Transverse colon (tissue), 4 donors: ENCODE results near the gene CHD2. TPM values are rescaled to one million over a fixed set of nuclear protein-coding genes. Genes with fewer than 3 reads are reported as not detected.

Experiments
- DNase-seq: peaks from one replicate; pipeline ENCODE4 v3.0.0-alpha.2; 2019
- H3K27ac ChIP-seq, 4 donors: fragments of 200-600 bp; sonication (generic); 2 replicates each; pipeline ENCODE4 v1.5.1; 2016 to 2018; ENCODE audit warnings: inconsistent platforms in 4 of 4
- H3K27me3 ChIP-seq: fragments of 200-600 bp; sonication (generic); 2 replicates; pipeline ENCODE4 v1.5.1; 2017; ENCODE audit warnings: inconsistent platforms
- H3K36me3 ChIP-seq, 4 donors: fragments of 200-600 bp; sonication (generic); 2 replicates each; pipeline ENCODE4 v1.5.1; 2017 to 2019; ENCODE audit warnings: inconsistent platforms in 4 of 4
- H3K4me1 ChIP-seq, 4 donors: fragments of 200-600 bp; sonication (generic); 2 replicates each; pipeline ENCODE4 v1.5.1; 2017 to 2020; ENCODE audit warnings: inconsistent platforms in 4 of 4
- H3K4me3 ChIP-seq, 4 donors: fragments of 200-600 bp; sonication (generic); 1 replicate in 1 of 4; 2 replicates in 3 of 4; pipeline versions ENCODE4 v1.5.1 to v1.6.1; 2017 to 2019; ENCODE audit warnings: inconsistent platforms in 4 of 4
- H3K9me3 ChIP-seq, 2 donors: fragments of 200-600 bp; sonication (generic); 2 replicates each; pipeline ENCODE4 v1.5.1; 2017 to 2019; ENCODE audit warnings: inconsistent platforms in 2 of 2
- CTCF ChIP-seq, 5 experiments: fragments of 200-600 bp in 3 of 5; fragments of 450-650 bp in 2 of 5; sonication (generic) in 3 of 5; IDR thresholded peaks; 1 replicate in 2 of 5; 2 replicates in 3 of 5; pipeline ENCODE4 v1.5.1; 2016 to 2017; ENCODE audit warnings: antibody characterized with exemption in 5 of 5, inconsistent platforms in 3 of 5, mild to moderate bottlenecking in 2 of 5, moderate library complexity in 1 of 5
- EP300 ChIP-seq: sonication (generic); formaldehyde crosslinking; IDR thresholded peaks from one replicate; pipeline ENCODE4 v1.6.1; 2017; ENCODE audit warnings: antibody characterized with exemption, low read depth
- POLR2A ChIP-seq: fragments of 450-650 bp; IDR thresholded peaks from one replicate; pipeline ENCODE4 v1.6.1; 2016; ENCODE audit warnings: antibody characterized with exemption, mild to moderate bottlenecking, moderate library complexity
- POLR2AphosphoS5 ChIP-seq, 3 donors: sonication (generic); formaldehyde crosslinking; IDR thresholded peaks; one replicate each; pipeline ENCODE4 v1.6.1; 2016; ENCODE audit warnings: antibody characterized with exemption in 3 of 3
- WGBS, 2 donors: methylation state at CpG; one replicate each; pipeline ENCODE4 v1.1.5; 2018; ENCODE audit warnings: low coverage in 1 of 2; 5-methylcytosine and 5-hydroxymethylcytosine counted together
- in situ Hi-C, 4 donors: fragments of 200-750 bp; cut with MboI; loops; one replicate each; pipeline versions ENCODE4 v1.15.0 to v1.15.1; 2017; ENCODE audit warnings: low sequenced_read_pairs in 3 of 4, low pct_ligation_motif_present in 1 of 4, low pct_unique_long_range_greater_than_20kb in 1 of 4
- intact Hi-C: fragments of 100-400 bp; cut with DNase I; formaldehyde crosslinking; loops from one replicate; pipeline ENCODE4 v1.15.1; 2023; ENCODE audit warnings: low total_unique reads
- total RNA-seq, 4 donors: library from RNA; depleted of rRNA; stranded (reverse); fragments of >200 nt; gene quantifications; one replicate each; pipeline ENCODE4 v1.1.0, GENCODE V29; 2016

The CHD2 gene
- total RNA-seq, 4 donors from 2014 or later, result 90.5 to 190 (median 138) TPM

GRCh38 chr15:93027413-93027812 is 127.3 kb downstream of the CHD2 start:
- intact Hi-C loops, result loop anchor here (10.0 kb wide), 1 partner anchor 233 kb away; no protein-coding TSS in a partner anchor

GRCh38 chr15:93028111-93028631 is 128.0 kb downstream of the CHD2 start:
- peaks cover 0 to 26% (median 4%) of the 10 kb centered on the region in 4 donors for H3K36me3 ChIP-seq
- H3K9me3 ChIP-seq, result no peaks in the 10 kb centered on the region
- in situ Hi-C loops (loop anchor here in 3 of 4 donors (10.0 to 25.0 kb wide), 2 partner anchors 1084 to 1097 kb away; no protein-coding TSS in a partner anchor), intact Hi-C loops (loop anchor here (10.0 kb wide), 1 partner anchor 233 kb away; no protein-coding TSS in a partner anchor)
- peak overlapping the region; percentile 76 to 86 (median 83) for H3K27ac ChIP-seq
- H3K4me1 ChIP-seq, result peaks cover 26 to 48% (median 40%) of the 10 kb centered on the region in 4 donors
- no peak overlapping the region for H3K4me3 ChIP-seq
- DNase-seq, result no peak
- 63 to 67% methylated on average over 1 to 13 of the region's 13 CpGs for WGBS, 2 donors
- H3K27me3 ChIP-seq, result no peaks in the 10 kb centered on the region
- no peak for TF ChIP-seq POLR2AphosphoS5 (IDR thresholded peaks at IDR 0.05)
- no peak for TF ChIP-seq CTCF (IDR thresholded peaks at IDR 0.05)
- no peak for TF ChIP-seq POLR2A
- TF ChIP-seq EP300, result no peak

More at GRCh38 chr15:93027413-93027812, 127.3 kb downstream of the CHD2 start:
- H3K36me3 ChIP-seq, result peaks cover 0 to 32% (median 8%) of the 10 kb centered on the region in 4 donors
- H3K27ac ChIP-seq, result peak overlapping the region; percentile 76 to 86 (median 83)
- DNase-seq, result no peak
- TF ChIP-seq EP300 (no peak), POLR2AphosphoS5 (IDR thresholded peaks at IDR 0.05) (peak in 2 of 3 donors; percentile 5 to 18)
- WGBS, 2 donors, result 83% methylated on average over 10 of the region's 10 CpGs; no CpG with 5 or more reads in 1 of the 2 donors
- H3K9me3 ChIP-seq, result no peaks in the 10 kb centered on the region
- peaks cover 26 to 48% (median 40%) of the 10 kb centered on the region in 4 donors for H3K4me1 ChIP-seq
- no peak overlapping the region for H3K4me3 ChIP-seq
- in situ Hi-C loops, result loop anchor here in 3 of 4 donors (10.0 to 25.0 kb wide), 2 partner anchors 1085 to 1097 kb away; no protein-coding TSS in a partner anchor
- H3K27me3 ChIP-seq, result no peaks in the 10 kb centered on the region

GRCh38 chr15:93028632-93029213 is 128.6 kb downstream of the CHD2 start:
- intact Hi-C loops (loop anchor here (10.0 kb wide), 1 partner anchor 234 kb away; no protein-coding TSS in a partner anchor), in situ Hi-C loops (loop anchor here in 3 of 4 donors (10.0 to 25.0 kb wide), 2 partner anchors 1084 to 1096 kb away; no protein-coding TSS in a partner anchor)
- DNase-seq, result peak; percentile 51
- H3K36me3 ChIP-seq, result peaks cover 0 to 20% (median 4%) of the 10 kb centered on the region in 4 donors
- peaks cover 26 to 48% (median 40%) of the 10 kb centered on the region in 4 donors for H3K4me1 ChIP-seq
- no peaks in the 10 kb centered on the region for H3K27me3 ChIP-seq
- TF ChIP-seq POLR2A (peak; percentile 19), POLR2AphosphoS5 (IDR thresholded peaks at IDR 0.05) (peak; percentile 29 to 64 (median 48)), CTCF (IDR thresholded peaks at IDR 0.05) (no peak), EP300 (no peak)
- peak overlapping the region; percentile 76 to 86 (median 83) for H3K27ac ChIP-seq
- H3K9me3 ChIP-seq, result no peaks in the 10 kb centered on the region
- 44% methylated on average over 21 of the region's 21 CpGs; no CpG with 5 or more reads in 1 of the 2 donors for WGBS, 2 donors
- H3K4me3 ChIP-seq, result no peak overlapping the region

GRCh38 chr15:93029214-93029835 is 129.2 kb downstream of the CHD2 start:
- WGBS, 2 donors, result 44 to 48% methylated on average over 5 to 16 of the region's 17 CpGs
- peak overlapping the region; percentile 76 to 86 (median 83) for H3K27ac ChIP-seq
- TF ChIP-seq EP300, result no peak
- no peaks in the 10 kb centered on the region for H3K9me3 ChIP-seq
- peaks cover 0 to 16% (median 3%) of the 10 kb centered on the region in 4 donors for H3K36me3 ChIP-seq
- intact Hi-C loops, result loop anchor here (10.0 kb wide), 1 partner anchor 235 kb away; no protein-coding TSS in a partner anchor
- DNase-seq, result no peak
- no peak overlapping the region for H3K4me3 ChIP-seq
- peaks cover 26 to 48% (median 40%) of the 10 kb centered on the region in 4 donors for H3K4me1 ChIP-seq
- in situ Hi-C loops, result loop anchor here in 3 of 4 donors (10.0 to 25.0 kb wide), 2 partner anchors 1083 to 1095 kb away; no protein-coding TSS in a partner anchor
- no peaks in the 10 kb centered on the region for H3K27me3 ChIP-seq
